WERI-Rb-1 (cell line): ENCODE data around the gene ACR.

Experiments
- DNase-seq: peaks from one replicate; pipeline ENCODE4 v3.0.0-alpha.2; 2020
- H3K27ac ChIP-seq: fragments of 250-450 bp; sonication (Bioruptor Pico); 2 replicates; pipeline ENCODE4 v1.5.1; 2020; ENCODE audit warnings: mild to moderate bottlenecking, moderate library complexity
- H3K27me3 ChIP-seq: fragments of 250-450 bp; sonication (Bioruptor Pico); 2 replicates; pipeline ENCODE4 v1.5.1; 2021; ENCODE audit warnings: mild to moderate bottlenecking, low read depth, moderate library complexity; ENCODE audit not compliant: insufficient read depth, severe bottlenecking
- H3K36me3 ChIP-seq: fragments of 250-450 bp; sonication (Bioruptor Pico); 2 replicates; pipeline ENCODE4 v1.5.1; 2020; ENCODE audit warnings: mild to moderate bottlenecking, moderate library complexity
- H3K4me3 ChIP-seq: 2 replicates; pipeline ENCODE4 v1.5.1; 2011; ENCODE audit warnings: low read depth, mild to moderate bottlenecking, control low read depth, low read length
- H3K9me3 ChIP-seq: fragments of 250-450 bp; sonication (Bioruptor Pico); 2 replicates; pipeline ENCODE4 v1.5.1; 2021; ENCODE audit warnings: mild to moderate bottlenecking, moderate library complexity; ENCODE audit not compliant: severe bottlenecking
- CTCF ChIP-seq: IDR thresholded peaks from 2 replicates; pipeline ENCODE4 v1.5.1; 2011; ENCODE audit warnings: low read depth, mild to moderate bottlenecking, control low read depth, inconsistent platforms, low read length

ACR gene

GRCh38 chr22:50725597-50725996 lies 12.4 kb upstream of the ACR start:
- TF ChIP-seq CTCF: no peak
- no peaks in the 10 kb centered on the region for H3K27me3 ChIP-seq
- peaks cover 5% of the 10 kb centered on the region for H3K36me3 ChIP-seq
- H3K27ac ChIP-seq: no peak overlapping the region
- H3K4me3 ChIP-seq: no peak overlapping the region
- DNase-seq: no peak
- H3K9me3 ChIP-seq: no peaks in the 10 kb centered on the region

- peaks cover 5% of the 10 kb centered on the region for H3K36me3 ChIP-seq
- TF ChIP-seq CTCF: 0 out of 2 replicates have a peak, but pooled peaks have one; percentile 17
- H3K9me3 ChIP-seq: no peaks in the 10 kb centered on the region
- H3K4me3 ChIP-seq: no peak overlapping the region
- no peak for DNase-seq
- H3K27ac ChIP-seq: no peak overlapping the region
- H3K27me3 ChIP-seq: no peaks in the 10 kb centered on the region
Measured at GRCh38 chr22:50726643-50727340, 11.2 kb upstream of the ACR start.

- Histone ChIP-seq H3K27ac (no peak overlapping the region), H3K4me3 (no peak overlapping the region), H3K36me3 (peaks cover 5% of the 10 kb centered on the region; the same call in 1 of the 2 replicates), H3K9me3 (no peaks in the 10 kb centered on the region), H3K27me3 (no peaks in the 10 kb centered on the region)
- no peak for TF ChIP-seq CTCF
- DNase-seq: no peak
Measured at GRCh38 chr22:50727678-50728522, 10.1 kb upstream of the ACR start.

- Histone ChIP-seq H3K27me3 (no peaks in the 10 kb centered on the region), H3K4me3 (no peak overlapping the region), H3K9me3 (no peaks in the 10 kb centered on the region), H3K36me3 (peaks cover 5% of the 10 kb centered on the region; the same call in 1 of the 2 replicates), H3K27ac (no peak overlapping the region)
- peak; percentile 4 for DNase-seq
- TF ChIP-seq CTCF: no peak
Measured at GRCh38 chr22:50728523-50728931, 9.5 kb upstream of the ACR start.

- no peaks in the 10 kb centered on the region for H3K9me3 ChIP-seq
- H3K4me3 ChIP-seq: no peak overlapping the region
- no peaks in the 10 kb centered on the region for H3K27me3 ChIP-seq
- peak; percentile 4 for DNase-seq
- TF ChIP-seq CTCF: no peak
- no peak overlapping the region for H3K27ac ChIP-seq
- H3K36me3 ChIP-seq: peaks cover 5% of the 10 kb centered on the region; the same call in 1 of the 2 replicates
Measured at GRCh38 chr22:50729391-50730012, 8.5 kb upstream of the ACR start.
